GM10266 (cell line): ENCODE measurements around the gene NR4A1.

Source experiments
- DNase-seq: peaks from one replicate; pipeline ENCODE4 v3.0.0; 2012; ENCODE audit errors: extremely low spot score
- TF ChIP-seq, protein P1 (sequence below): IDR thresholded peaks from 2 replicates; pipeline ENCODE4 v1.5.1; 2012; ENCODE audit warnings: mild to moderate bottlenecking, low read depth; ENCODE audit not compliant: control insufficient read depth, insufficient read depth; ENCODE audit errors: missing control alignments

Gene NR4A1

DNA sequence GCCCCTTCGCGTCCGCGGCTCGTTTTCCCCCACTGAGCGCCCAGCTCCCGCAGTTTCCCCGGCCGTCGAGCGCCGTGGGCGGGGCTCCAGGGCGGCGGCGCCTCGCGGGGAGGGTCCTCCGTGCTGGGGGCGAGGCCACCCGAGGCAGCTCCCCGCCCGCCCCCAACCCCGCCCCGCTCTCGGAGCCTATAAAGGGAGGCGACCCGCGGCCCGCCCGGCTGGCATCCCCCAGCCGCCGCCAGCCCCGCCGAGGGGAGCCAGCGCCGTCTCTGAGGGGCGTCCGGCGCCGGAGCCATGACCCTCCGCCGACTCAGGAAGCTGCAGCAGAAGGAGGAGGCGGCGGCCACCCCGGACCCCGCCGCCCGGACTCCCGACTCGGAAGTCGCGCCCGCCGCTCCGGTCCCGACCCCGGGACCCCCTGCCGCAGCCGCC lies 44.5 kb upstream of the NR4A1 start, which contains the start of gene TAMALIN:
Gene TAMALIN, plus strand, starts transcription at position 221 of the 432 bp plus-strand sequence. Its CDS starts 74 bp downstream, at position 295.
- peak; percentile 88 for DNase-seq
- TF ChIP-seq, protein P1, sequence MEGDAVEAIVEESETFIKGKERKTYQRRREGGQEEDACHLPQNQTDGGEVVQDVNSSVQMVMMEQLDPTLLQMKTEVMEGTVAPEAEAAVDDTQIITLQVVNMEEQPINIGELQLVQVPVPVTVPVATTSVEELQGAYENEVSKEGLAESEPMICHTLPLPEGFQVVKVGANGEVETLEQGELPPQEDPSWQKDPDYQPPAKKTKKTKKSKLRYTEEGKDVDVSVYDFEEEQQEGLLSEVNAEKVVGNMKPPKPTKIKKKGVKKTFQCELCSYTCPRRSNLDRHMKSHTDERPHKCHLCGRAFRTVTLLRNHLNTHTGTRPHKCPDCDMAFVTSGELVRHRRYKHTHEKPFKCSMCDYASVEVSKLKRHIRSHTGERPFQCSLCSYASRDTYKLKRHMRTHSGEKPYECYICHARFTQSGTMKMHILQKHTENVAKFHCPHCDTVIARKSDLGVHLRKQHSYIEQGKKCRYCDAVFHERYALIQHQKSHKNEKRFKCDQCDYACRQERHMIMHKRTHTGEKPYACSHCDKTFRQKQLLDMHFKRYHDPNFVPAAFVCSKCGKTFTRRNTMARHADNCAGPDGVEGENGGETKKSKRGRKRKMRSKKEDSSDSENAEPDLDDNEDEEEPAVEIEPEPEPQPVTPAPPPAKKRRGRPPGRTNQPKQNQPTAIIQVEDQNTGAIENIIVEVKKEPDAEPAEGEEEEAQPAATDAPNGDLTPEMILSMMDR: no peak

DNA sequence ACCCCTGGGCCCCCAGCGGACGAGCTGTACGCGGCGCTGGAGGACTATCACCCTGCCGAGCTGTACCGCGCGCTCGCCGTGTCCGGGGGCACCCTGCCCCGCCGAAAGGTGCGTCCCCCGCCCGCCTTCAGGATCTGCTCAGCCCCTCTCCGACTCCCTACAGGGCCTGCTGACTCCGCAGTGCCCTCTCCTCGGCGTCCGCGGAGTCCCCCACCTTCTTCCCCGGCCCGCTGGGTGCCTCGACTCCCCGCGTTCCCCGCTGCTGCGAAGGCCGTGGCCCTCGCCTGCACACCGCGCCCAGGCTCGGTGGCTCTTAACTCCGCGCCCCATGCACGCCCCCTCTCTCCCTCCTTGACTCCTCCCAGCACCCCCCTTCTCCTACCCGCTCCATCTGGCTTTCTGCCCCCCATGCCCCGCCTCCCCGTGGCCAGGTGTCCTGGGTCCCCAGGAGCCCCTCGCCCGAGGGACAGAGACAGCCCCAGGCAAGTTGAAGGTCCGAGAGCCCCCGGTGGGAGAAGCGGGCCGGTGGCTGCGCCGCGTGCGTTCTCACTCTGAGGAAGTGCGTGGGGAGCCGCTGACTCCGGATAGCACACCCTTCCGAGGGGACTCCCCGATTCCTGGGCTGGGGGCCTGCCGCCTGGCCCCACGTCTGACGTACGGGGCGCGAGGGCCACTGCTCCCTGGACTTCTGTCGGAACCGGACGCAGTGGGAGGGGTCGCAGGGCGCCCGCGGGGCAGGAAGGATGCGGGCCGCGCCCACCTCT lies 43.9 kb upstream of the NR4A1 start:
- TF ChIP-seq, protein P1: no peak
- DNase-seq: peak; percentile 70

DNA sequence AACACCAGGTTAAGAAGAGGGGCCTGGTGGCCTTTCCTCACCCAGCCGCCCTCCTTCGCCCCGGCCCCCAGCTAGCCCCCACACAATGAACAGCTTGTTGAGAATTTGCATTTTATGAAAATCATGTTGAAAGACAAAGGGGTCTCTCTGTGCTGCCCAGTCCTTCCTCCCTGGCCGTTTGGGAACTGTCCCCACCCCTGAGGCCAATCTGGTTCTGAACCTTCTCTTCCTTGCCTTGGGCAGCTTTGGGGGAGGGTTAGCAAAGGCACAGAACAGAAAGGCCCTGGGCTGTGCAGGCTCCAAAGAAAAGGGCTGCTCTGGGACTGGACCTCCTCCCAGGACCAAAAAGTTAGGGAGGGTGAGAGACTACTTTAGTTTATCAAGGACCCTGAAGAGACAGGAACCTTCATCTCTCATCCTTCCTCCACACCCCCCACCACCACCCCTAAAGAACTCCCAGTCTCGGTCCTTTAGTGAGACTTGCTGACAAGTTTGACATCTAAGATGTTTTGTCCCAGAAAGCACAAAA lies 43.2 kb upstream of the NR4A1 start:
- DNase-seq: peak; percentile 28
- TF ChIP-seq, protein P1: no peak

DNA sequence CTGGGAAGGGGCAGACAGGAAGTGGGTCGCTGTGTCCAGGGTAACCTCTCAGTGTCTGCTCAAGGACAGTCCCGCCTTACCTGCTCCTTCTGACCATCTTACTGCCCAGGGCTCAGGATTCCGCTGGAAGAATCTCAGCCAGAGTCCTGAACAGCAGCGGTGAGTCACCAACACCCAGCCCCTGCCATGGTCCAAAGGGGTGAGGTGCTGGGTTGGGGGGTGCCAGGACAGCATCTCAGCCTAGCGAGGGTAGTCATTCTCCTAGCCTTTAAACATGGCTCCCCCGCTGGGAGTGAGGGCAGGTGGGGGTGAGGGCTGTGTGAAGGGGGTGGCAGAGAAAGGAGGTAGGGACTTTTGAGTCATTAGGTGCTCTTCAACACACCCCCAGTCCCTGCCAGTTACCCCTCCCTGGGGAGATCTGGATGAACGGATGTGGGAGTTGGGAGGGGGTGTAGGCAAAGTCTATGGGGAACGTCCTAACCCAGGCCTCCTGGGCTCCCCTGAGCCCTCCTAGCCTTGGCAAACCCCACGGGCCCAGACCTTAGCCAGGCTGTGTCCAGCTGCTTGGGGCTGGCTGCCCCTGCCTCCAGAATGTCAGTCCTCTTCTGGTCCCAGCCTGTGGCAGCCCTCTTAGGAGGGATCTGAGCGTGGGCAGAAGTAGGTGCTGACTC lies 42.0 kb upstream of the NR4A1 start:
- TF ChIP-seq, protein P1: no peak
- DNase-seq: peak; percentile 35

DNA sequence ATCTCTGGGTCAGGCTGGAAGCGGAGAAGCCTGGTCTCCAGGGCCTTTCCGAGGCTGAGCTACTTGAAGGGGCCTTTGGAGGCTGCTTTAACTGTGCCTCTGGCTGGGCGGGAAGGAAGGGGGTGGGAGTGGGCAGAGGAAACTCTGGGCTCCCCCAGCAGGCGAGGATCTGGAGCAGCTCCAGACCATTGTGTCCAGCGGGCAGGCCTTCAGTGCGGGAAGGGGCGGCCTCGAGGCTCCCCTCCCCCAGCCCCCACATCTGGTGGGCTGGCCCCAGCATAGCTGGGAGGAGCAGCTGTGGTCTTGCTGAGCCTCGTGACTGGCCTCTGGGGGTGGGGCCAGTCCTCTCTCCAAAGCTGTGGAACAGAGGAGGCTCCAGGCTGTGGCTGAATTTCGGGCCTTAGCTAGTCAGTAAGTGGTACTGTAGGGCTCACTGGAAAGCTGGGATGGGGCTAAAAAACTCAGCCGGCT lies 41.1 kb upstream of the NR4A1 start:
- DNase-seq: peak; percentile 31
- TF ChIP-seq, protein P1: no peak

DNA sequence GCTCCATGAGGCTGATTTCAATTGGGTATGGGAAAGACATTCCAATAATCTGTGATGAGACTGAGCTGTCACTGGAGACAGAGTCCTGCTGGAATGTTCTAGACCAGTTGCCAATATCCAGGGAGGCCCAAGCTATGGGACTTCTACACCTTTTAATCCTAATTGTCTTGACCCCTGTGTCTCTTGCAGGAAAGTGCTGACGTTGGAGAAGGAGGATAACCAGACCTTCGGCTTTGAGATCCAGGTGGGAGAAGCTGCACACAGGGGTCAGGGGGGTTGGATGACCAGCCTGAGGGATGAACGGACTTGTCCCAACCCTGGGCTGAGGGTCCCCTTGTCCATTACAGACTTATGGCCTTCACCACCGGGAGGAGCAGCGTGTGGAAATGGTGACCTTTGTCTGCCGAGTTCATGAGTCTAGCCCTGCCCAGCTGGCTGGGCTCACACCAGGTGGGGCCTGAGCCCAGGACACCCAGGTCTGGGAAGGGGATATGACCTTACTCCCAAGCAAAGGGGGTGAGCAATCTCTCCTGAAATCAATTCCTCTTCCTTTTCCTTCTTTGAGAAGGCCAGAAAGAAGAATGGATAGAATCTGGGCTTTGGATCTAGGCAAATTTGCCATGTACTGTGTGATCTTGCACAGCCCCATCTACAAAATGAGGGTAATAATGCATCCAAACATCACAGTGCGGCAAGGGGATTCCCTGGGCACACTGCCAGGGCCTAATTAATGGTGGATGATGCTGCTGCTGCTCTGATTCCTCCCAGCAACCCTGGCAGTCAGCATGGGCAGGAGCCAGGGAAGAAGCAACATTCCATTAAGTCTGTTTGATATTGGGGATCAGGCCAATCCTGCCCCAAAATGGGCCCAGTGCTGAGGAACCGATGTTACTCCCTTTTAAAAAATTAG lies 40.3 kb upstream of the NR4A1 start:
- TF ChIP-seq, protein P1: no peak
- no peak for DNase-seq
